ENCODE measurements around the gene DSCAML1. TPM values are rescaled to one million over a fixed set of nuclear protein-coding genes. Genes with fewer than 3 reads are reported as not detected.

The DSCAML1 gene
- total RNA-seq, 1 donor from 2014 or later: 2.5 TPM

GRCh38 chr11:117565709-117566108 is 231.3 kb downstream of the DSCAML1 start:
- no peak overlapping the region for H3K27ac Mint-ChIP-seq
- DNase-seq (ENCODE audit: low spot score in 2 of 2, unreplicated experiment in 2 of 2): no peak
- no peaks in the 10 kb centered on the region for H3K4me1 Mint-ChIP-seq
- H3K9me3 Mint-ChIP-seq: no peaks in the 10 kb centered on the region
- no peak overlapping the region for H3K4me3 Mint-ChIP-seq
- no peak for TF ChIP-seq CTCF (IDR thresholded peaks at IDR 0.05; ENCODE audit: unreplicated experiment)
- H3K36me3 Mint-ChIP-seq: no peaks in the 10 kb centered on the region
- peaks cover 58% of the 10 kb centered on the region for H3K27me3 Mint-ChIP-seq (ENCODE audit: low read depth)

GRCh38 chr11:117564321-117564720 is 232.7 kb downstream of the DSCAML1 start:
- no peak overlapping the region for H3K4me3 Mint-ChIP-seq
- H3K4me1 Mint-ChIP-seq: no peaks in the 10 kb centered on the region
- H3K36me3 Mint-ChIP-seq: no peaks in the 10 kb centered on the region
- DNase-seq (ENCODE audit: low spot score in 2 of 2, unreplicated experiment in 2 of 2): no peak
- H3K27ac Mint-ChIP-seq: no peak overlapping the region
- H3K9me3 Mint-ChIP-seq: no peaks in the 10 kb centered on the region
- peaks cover 57% of the 10 kb centered on the region for H3K27me3 Mint-ChIP-seq (ENCODE audit: low read depth)
- TF ChIP-seq CTCF (IDR thresholded peaks at IDR 0.05; ENCODE audit: unreplicated experiment): no peak

GRCh38 chr11:117563556-117563955 is 233.5 kb downstream of the DSCAML1 start:
- Mint-ChIP-seq H3K9me3 (no peaks in the 10 kb centered on the region), H3K4me3 (no peak overlapping the region), H3K27me3 (ENCODE audit: low read depth) (peaks cover 61% of the 10 kb centered on the region), H3K27ac (no peak overlapping the region), H3K4me1 (no peaks in the 10 kb centered on the region), H3K36me3 (no peaks in the 10 kb centered on the region)
- no peak for DNase-seq (ENCODE audit: low spot score in 2 of 2, unreplicated experiment in 2 of 2)
- TF ChIP-seq CTCF (IDR thresholded peaks at IDR 0.05; ENCODE audit: unreplicated experiment): no peak

GRCh38 chr11:117562136-117562535 is 234.9 kb downstream of the DSCAML1 start:
- Mint-ChIP-seq H3K36me3 (no peaks in the 10 kb centered on the region), H3K27me3 (ENCODE audit: low read depth) (peaks cover 72% of the 10 kb centered on the region), H3K4me1 (no peaks in the 10 kb centered on the region), H3K4me3 (no peak overlapping the region), H3K27ac (no peak overlapping the region), H3K9me3 (no peaks in the 10 kb centered on the region)
- TF ChIP-seq CTCF (IDR thresholded peaks at IDR 0.05; ENCODE audit: unreplicated experiment): no peak
- DNase-seq (ENCODE audit: low spot score in 2 of 2, unreplicated experiment in 2 of 2): no peak

- no peaks in the 10 kb centered on the region for H3K9me3 Mint-ChIP-seq
- H3K27ac Mint-ChIP-seq: no peak overlapping the region
- no peaks in the 10 kb centered on the region for H3K36me3 Mint-ChIP-seq
- no peak overlapping the region for H3K4me3 Mint-ChIP-seq
- H3K4me1 Mint-ChIP-seq: no peaks in the 10 kb centered on the region
- H3K27me3 Mint-ChIP-seq (ENCODE audit: low read depth): peaks cover 77% of the 10 kb centered on the region
- DNase-seq (ENCODE audit: low spot score in 2 of 2, unreplicated experiment in 2 of 2): no peak
- no peak for TF ChIP-seq CTCF (IDR thresholded peaks at IDR 0.05; ENCODE audit: unreplicated experiment)
Observed at GRCh38 chr11:117560780-117561530, 236.1 kb downstream of the DSCAML1 start.
